Ovary (tissue), 9 donors: Measurements from ENCODE around the gene RPTOR. TPM values are rescaled to one million over a fixed set of nuclear protein-coding genes. Genes with fewer than 3 reads are reported as not detected.

Source experiments
- DNase-seq, 5 donors: peaks; one replicate each; pipeline ENCODE4 v3.0.0-alpha.2; 2019 to 2020
- H3K27ac ChIP-seq, 2 donors: fragments of 200-600 bp; one replicate each; pipeline versions ENCODE4 v1.5.1 to v1.8.0; 2019 to 2022
- H3K27me3 ChIP-seq: fragments of 200-600 bp; one replicate; pipeline ENCODE4 v1.8.0; 2022
- H3K36me3 ChIP-seq: fragments of 200-600 bp; sonication (generic); one replicate; pipeline ENCODE4 v1.5.1; 2019
- H3K4me1 ChIP-seq: one replicate; pipeline ENCODE4 v1.8.1; 2013; ENCODE audit warnings: mild to moderate bottlenecking, moderate library complexity; ENCODE audit not compliant: insufficient read depth
- H3K4me3 ChIP-seq: fragments of 200-600 bp; sonication (generic); one replicate; pipeline ENCODE4 v1.5.1; 2017
- H3K9me3 ChIP-seq, 2 donors: fragments of 200-600 bp in 1 of 2; sonication (generic) in 1 of 2; one replicate each; pipeline versions ENCODE4 v1.5.1 to v1.8.1; 2013 to 2019; ENCODE audit warnings: mild to moderate bottlenecking in 1 of 2, moderate library complexity in 1 of 2
- EP300 ChIP-seq: sonication (generic); formaldehyde crosslinking; IDR thresholded peaks from one replicate; pipeline ENCODE4 v1.6.1; 2017; ENCODE audit warnings: antibody characterized with exemption
- POLR2A ChIP-seq: fragments of 450-650 bp; IDR thresholded peaks from one replicate; pipeline ENCODE4 v1.6.1; 2017; ENCODE audit warnings: antibody characterized with exemption, mild to moderate bottlenecking, moderate library complexity
- whole genome bisulfite sequencing, 3 donors: extraction: QIAGEN DNeasy Blood & Tissue Kit in 1 of 3; methylation state at CpG; one replicate each; pipeline versions ENCODE4 v1.1.5 to v1.1.7; 2013 to 2017; 5-methylcytosine and 5-hydroxymethylcytosine counted together
- intact Hi-C, 4 donors: fragments of 100-400 bp; cut with DNase I; formaldehyde crosslinking; loops; one replicate each; pipeline versions ENCODE4 v1.11.0 to v1.15.1; 2022 to 2023
- polyA plus RNA-seq, 2 donors: library from polyadenylated mRNA; stranded (reverse); fragments of 200-250 nt in 1 of 2; fragments of 350-450 nt in 1 of 2; fragmentation: Illumina TruSeq in 1 of 2; extraction: RNeasy Lipid Tissue Mini Kit (QIAGEN cat#74804) in 1 of 2; gene quantifications; one replicate each; pipeline ENCODE4 v1.2.3, GENCODE V29; 2013 to 2014
- total RNA-seq, 7 donors: library from RNA; depleted of rRNA in 2 of 7; stranded (reverse); fragments of >200 nt in 2 of 7; fragmentation: NEBNext Ultra II Directional in 3 of 7; extraction: Animal tissue kit (Norgen Biotek cat#: 25700) in 3 of 7; gene quantifications; one replicate each; pipeline versions ENCODE4 v1.1.0 to v1.2.4, GENCODE V29; 2016 to 2023
- TF ChIP-seq, protein P1 (sequence below), 3 donors: fragments of 450-650 bp in 2 of 3; fragments of 200-600 bp in 1 of 3; IDR thresholded peaks; one replicate each; pipeline versions ENCODE4 v1.5.1 to v1.8.0; 2016 to 2022; ENCODE audit warnings: antibody characterized with exemption in 3 of 3, mild to moderate bottlenecking in 1 of 3
- donor health status: DM: no; HTN: no; CAD: no; lungs with moderate emphysema.
- donor health status: DM: no; HTN: no; CAD: no.
- donor health status: Bipolar disorder and iron deficiency.
- donor health status: DM: yes; HTN: yes; CAD: no.
- donor health status: DM: no; HTN: no; CAD: no.
- donor health status: DM: yes; HTN: yes; CAD: no.

The RPTOR gene
- total and polyA plus RNA-seq, 9 donors: 11.1 to 41.9 (median 27.9) TPM

GRCh38 chr17:80998748-80999535 lies 454.3 kb downstream of the RPTOR start:
- Histone ChIP-seq H3K27ac (no peak overlapping the region), H3K27me3 (no peaks in the 10 kb centered on the region), H3K36me3 (no peaks in the 10 kb centered on the region), H3K9me3 (no peaks in the 10 kb centered on the region), H3K4me1 (peaks cover 5% of the 10 kb centered on the region), H3K4me3 (no peak overlapping the region)
- intact Hi-C loops: loop anchor here in 1 of 4 donors (10.0 kb wide), 1 partner anchor 236 kb away; the partner anchor contains the start of genes NDUFAF8 and TEPSIN
- 82 to 84% (median 83%) methylated on average over 39 of the region's 39 CpGs for WGBS, 3 donors
- DNase-seq: peak in 1 of 5 donors; percentile 36
- TF ChIP-seq, protein P1, sequence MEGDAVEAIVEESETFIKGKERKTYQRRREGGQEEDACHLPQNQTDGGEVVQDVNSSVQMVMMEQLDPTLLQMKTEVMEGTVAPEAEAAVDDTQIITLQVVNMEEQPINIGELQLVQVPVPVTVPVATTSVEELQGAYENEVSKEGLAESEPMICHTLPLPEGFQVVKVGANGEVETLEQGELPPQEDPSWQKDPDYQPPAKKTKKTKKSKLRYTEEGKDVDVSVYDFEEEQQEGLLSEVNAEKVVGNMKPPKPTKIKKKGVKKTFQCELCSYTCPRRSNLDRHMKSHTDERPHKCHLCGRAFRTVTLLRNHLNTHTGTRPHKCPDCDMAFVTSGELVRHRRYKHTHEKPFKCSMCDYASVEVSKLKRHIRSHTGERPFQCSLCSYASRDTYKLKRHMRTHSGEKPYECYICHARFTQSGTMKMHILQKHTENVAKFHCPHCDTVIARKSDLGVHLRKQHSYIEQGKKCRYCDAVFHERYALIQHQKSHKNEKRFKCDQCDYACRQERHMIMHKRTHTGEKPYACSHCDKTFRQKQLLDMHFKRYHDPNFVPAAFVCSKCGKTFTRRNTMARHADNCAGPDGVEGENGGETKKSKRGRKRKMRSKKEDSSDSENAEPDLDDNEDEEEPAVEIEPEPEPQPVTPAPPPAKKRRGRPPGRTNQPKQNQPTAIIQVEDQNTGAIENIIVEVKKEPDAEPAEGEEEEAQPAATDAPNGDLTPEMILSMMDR (IDR thresholded peaks at IDR 0.05): no peak
- TF ChIP-seq EP300 (no peak), POLR2A (no peak)

DNA sequence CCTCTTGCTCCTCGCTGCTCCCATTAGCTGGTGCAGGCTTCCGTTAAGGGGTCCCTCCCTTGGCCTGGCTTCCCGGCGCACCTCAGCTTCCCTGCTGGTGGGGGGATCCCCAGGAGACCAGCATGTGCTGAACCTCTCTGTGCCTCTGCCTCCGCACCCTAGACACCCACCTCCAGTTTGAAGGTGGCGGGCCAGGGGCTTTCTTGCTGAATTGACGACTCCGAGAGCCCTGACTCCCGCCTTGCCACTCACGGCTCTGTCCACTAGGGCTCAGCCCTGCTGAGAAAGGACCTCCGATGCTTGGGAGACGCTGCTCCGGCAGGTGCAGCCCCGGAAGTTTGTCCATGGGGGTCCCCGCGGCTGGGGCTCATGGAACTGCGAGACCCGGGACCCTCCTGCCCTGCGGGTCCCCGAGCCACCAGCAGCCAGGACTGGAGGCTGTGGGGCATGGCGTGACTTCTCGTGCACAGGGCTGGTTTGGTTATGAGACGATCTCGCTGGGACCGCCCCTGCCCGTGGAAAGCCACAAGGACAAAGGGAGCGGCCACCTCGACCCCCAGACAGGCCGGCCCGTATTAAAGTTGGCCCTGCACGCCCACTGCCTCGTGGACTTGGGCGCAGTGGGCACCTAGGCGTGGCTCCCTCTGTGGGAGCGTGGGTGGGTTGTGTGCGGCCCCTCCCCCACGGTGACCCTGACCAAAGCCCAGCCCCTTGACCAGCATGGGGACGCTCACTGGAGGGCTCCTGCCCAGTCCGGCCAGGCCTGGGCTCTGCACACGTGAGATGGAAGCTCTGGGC lies 455.1 kb downstream of the RPTOR start:
- no peak for DNase-seq
- Histone ChIP-seq H3K36me3 (no peaks in the 10 kb centered on the region), H3K4me1 (peaks cover 8% of the 10 kb centered on the region), H3K27ac (no peak overlapping the region), H3K9me3 (no peaks in the 10 kb centered on the region), H3K27me3 (no peaks in the 10 kb centered on the region), H3K4me3 (no peak overlapping the region)
- TF ChIP-seq EP300: no peak
- TF ChIP-seq, protein P1 (IDR thresholded peaks at IDR 0.05): no peak
- no peak for TF ChIP-seq POLR2A
- intact Hi-C loops: loop anchor here in 1 of 4 donors (10.0 kb wide), 1 partner anchor 235 kb away; the partner anchor contains the start of genes NDUFAF8 and TEPSIN
- WGBS, 3 donors: 87 to 88% (median 88%) methylated on average over 39 to 40 of the region's 40 CpGs

DNA sequence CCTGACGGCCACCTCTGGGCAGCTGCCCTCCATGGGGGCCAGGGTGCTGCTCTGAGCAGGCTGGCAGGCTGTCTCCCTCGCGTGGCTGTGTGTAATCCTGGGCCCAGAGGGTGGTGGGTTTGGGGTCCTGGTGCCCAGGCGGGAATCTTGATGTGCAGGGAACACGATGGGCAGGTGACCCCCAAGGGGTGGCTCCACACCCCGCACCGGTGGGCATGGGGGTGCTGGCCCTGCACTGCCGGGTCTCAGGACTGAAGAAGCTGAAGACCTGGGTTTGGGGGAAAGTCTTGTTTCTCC lies 455.6 kb downstream of the RPTOR start:
- intact Hi-C loops: no loop called here
- no peaks in the 10 kb centered on the region for H3K9me3 ChIP-seq
- H3K36me3 ChIP-seq: no peaks in the 10 kb centered on the region
- no peak overlapping the region for H3K4me3 ChIP-seq
- H3K4me1 ChIP-seq: peaks cover 8% of the 10 kb centered on the region
- no peak overlapping the region for H3K27ac ChIP-seq
- no peak for DNase-seq
- H3K27me3 ChIP-seq: no peaks in the 10 kb centered on the region
- 72 to 90% (median 88%) methylated on average over 6 to 8 of the region's 8 CpGs for WGBS, 3 donors
- TF ChIP-seq POLR2A (no peak), EP300 (no peak)
- TF ChIP-seq, protein P1 (IDR thresholded peaks at IDR 0.05): no peak

DNA sequence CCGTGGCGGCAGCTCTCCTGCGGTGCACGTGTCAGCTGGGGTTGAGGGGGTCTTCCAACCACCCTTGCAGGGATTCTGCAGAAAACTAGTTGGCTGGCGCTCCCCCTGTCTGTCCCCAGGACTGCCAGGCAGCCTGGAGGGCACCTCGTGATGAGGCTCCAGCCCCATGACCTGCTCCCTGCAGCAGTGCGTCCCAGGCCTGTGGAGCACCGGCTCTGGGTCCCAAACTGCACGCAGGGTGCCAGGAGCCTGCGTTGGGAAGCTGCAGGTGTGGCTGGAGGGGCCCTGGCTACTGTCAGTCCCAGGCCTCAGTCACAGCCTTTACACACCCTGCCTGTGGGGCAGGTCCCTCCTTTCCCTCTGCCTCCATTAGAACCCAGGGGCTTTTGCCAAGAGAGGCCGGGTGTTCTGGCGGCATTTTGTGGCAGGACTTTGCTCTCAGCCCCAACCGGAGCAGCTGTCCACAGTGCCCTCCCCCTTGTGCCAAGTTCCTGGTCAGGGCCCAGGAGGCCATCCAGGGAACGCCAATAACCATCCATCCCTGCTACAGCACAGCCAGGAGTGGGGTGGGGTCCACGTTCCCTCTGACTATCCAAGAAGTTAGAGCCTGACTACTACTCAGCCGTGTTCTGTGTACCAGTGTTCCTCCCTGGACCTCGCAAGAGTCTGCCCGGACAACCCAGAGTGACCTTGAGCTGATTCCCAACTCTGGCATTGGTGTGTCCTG lies 456.2 kb downstream of the RPTOR start:
- H3K4me3 ChIP-seq: no peak overlapping the region
- H3K4me1 ChIP-seq: peaks cover 8% of the 10 kb centered on the region
- H3K27ac ChIP-seq: no peak overlapping the region
- WGBS, 3 donors: 53 to 58% (median 55%) methylated on average over 16 to 18 of the region's 18 CpGs
- no peak for TF ChIP-seq POLR2A
- intact Hi-C loops: no loop called here
- peak in 1 of 5 donors; percentile 14 for DNase-seq
- no peaks in the 10 kb centered on the region for H3K36me3 ChIP-seq
- no peaks in the 10 kb centered on the region for H3K27me3 ChIP-seq
- no peaks in the 10 kb centered on the region for H3K9me3 ChIP-seq
